TTC549 (cell line): ENCODE results near the gene SCAPER.
"Not testable (repeated sequence)": the region's sequence is repeated elsewhere in the genome, so short reads cannot be mapped to it uniquely, and the experiment has no call there.

Source experiments
- FAIRE-seq: peaks from 2 replicates; lab custom pipeline; 2012; peaks lifted over from hg19 to GRCh38; lab: Jason Lieb, UNC

Gene SCAPER

GRCh38 chr15:76861815-76862397 lies 43.2 kb downstream of the SCAPER start:
- no peak for FAIRE-seq

GRCh38 chr15:76860201-76860600 lies 44.9 kb downstream of the SCAPER start:
- no peak for FAIRE-seq

- FAIRE-seq, result not testable (repeated sequence)
Observed at GRCh38 chr15:76850367-76850766, 54.8 kb downstream of the SCAPER start.

GRCh38 chr15:76846782-76847181 lies 58.4 kb downstream of the SCAPER start:
- FAIRE-seq, result no peak

GRCh38 chr15:76844096-76844495 lies 61.0 kb downstream of the SCAPER start:
- FAIRE-seq, result no peak

GRCh38 chr15:76843269-76843668 lies 61.9 kb downstream of the SCAPER start:
- no peak for FAIRE-seq

- peak; percentile 58 for FAIRE-seq
Observed at GRCh38 chr15:76840830-76841460, 64.2 kb downstream of the SCAPER start.

- FAIRE-seq, result no peak
Observed at GRCh38 chr15:76839173-76839572, 66.0 kb downstream of the SCAPER start.

GRCh38 chr15:76837474-76837873 lies 67.7 kb downstream of the SCAPER start:
- FAIRE-seq, result no peak

- no peak for FAIRE-seq
Observed at GRCh38 chr15:76829939-76830338, 75.2 kb downstream of the SCAPER start.

- FAIRE-seq, result no peak
Observed at GRCh38 chr15:76823890-76824289, 81.2 kb downstream of the SCAPER start.

GRCh38 chr15:76823303-76823702 lies 81.8 kb downstream of the SCAPER start:
- FAIRE-seq, result no peak

- FAIRE-seq, result not testable (repeated sequence)
Observed at GRCh38 chr15:76818926-76819325, 86.2 kb downstream of the SCAPER start.

GRCh38 chr15:76815421-76815820 lies 89.7 kb downstream of the SCAPER start:
- no peak for FAIRE-seq

- no peak for FAIRE-seq
Observed at GRCh38 chr15:76812381-76812780, 92.8 kb downstream of the SCAPER start.

GRCh38 chr15:76809412-76810103 lies 95.6 kb downstream of the SCAPER start:
- no peak for FAIRE-seq

GRCh38 chr15:76803049-76803571 lies 102.0 kb downstream of the SCAPER start:
- no peak for FAIRE-seq

- no peak for FAIRE-seq
Observed at GRCh38 chr15:76802411-76802810, 102.7 kb downstream of the SCAPER start.

GRCh38 chr15:76799760-76800159 lies 105.4 kb downstream of the SCAPER start:
- no peak for FAIRE-seq

GRCh38 chr15:76795217-76795616 lies 109.9 kb downstream of the SCAPER start:
- FAIRE-seq, result no peak

- no peak for FAIRE-seq
Observed at GRCh38 chr15:76793162-76793561, 112.0 kb downstream of the SCAPER start.

GRCh38 chr15:76791511-76791910 lies 113.6 kb downstream of the SCAPER start:
- FAIRE-seq, result no peak

- no peak for FAIRE-seq
Observed at GRCh38 chr15:76787273-76787672, 117.9 kb downstream of the SCAPER start.
